SKM-1 treated with dmso at 0.1 percent for 144 hours (cell line): ENCODE measurements around the gene RAMP2.
"Not testable (repeated sequence)": the region's sequence is repeated elsewhere in the genome, so short reads cannot be mapped to it uniquely, and the experiment has no call there.

ENCODE experiments used
- DNase-seq: peaks from one replicate; lab custom pipeline; 2025; ENCODE audit not compliant: unreplicated experiment; lab: John Stamatoyannopoulos, UW

The RAMP2 gene

DNA sequence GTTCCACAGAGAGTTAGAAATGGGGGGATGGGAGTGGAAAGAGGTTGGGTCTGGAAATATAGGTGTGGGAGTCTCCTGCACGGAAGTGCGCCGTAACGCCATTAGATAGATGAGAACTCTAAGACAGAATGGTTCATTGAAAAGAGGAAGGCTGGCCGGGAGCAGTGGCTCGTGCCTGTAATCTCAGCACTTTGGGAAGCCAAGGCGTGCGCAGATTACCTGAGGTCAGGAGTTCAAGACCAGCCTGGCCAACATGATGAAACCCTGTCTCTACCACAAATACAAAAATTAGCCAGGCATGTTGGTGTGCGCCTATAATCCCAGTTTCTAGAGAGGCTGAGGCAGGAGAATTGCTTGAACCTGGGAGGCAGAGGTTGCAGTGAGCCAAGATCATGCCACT is 7.0 kb downstream of the RAMP2 start:
- DNase-seq = not testable (repeated sequence)

DNA sequence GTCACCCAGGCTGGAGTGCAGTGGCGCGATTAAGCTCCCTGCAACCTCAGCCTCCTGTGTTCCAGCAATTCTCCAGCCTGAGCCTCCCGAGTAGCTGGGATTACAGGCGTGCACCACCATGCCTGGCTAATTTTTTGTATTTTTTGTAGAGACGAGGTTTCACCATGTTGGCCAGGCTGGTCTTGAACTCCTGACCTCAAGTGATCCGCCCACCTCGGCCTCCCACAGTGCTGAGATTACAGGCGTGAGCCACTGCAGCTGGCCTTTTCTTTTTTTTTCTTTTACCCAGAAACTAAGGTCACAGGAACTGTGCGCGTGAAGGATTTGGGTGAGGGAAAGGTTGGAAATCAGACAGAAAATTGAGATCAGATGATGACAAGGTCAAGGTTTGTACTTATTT is 8.9 kb downstream of the RAMP2 start:
- DNase-seq = not testable (repeated sequence)

DNA sequence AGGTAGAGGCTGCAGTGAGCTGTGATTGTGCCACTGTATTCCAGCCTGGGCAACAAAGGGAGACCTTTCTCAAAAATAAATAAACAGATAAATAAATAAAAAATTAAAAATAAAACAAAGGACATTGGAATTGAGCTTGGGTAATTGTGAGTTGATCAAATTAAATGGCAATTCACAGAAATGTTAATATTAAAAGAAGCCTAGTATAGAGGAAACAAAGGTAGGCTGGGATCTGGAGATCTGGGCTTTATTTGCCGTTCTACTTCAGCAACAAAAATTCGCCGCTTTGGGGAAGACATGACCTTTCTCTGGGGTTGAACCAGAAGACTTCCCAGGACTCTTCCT is 11.9 kb downstream of the RAMP2 start:
- DNase-seq = no peak

- peak; percentile 66 for DNase-seq
Observed at GRCh38 chr17:42773290-42774035, 12.4 kb downstream of the RAMP2 start, which contains the start of gene VPS25. Gene VPS25 (plus strand): TSS chr17:42773449. CDS start chr17:42773476, 27 bp downstream.

GRCh38 chr17:42774066-42774745 is 13.2 kb downstream of the RAMP2 start:
- DNase-seq = no peak

GRCh38 chr17:42775534-42776098 is 14.6 kb downstream of the RAMP2 start:
- peak; percentile 88 for DNase-seq

- DNase-seq = no peak
Observed at GRCh38 chr17:42778570-42778969, 17.5 kb downstream of the RAMP2 start.

DNA sequence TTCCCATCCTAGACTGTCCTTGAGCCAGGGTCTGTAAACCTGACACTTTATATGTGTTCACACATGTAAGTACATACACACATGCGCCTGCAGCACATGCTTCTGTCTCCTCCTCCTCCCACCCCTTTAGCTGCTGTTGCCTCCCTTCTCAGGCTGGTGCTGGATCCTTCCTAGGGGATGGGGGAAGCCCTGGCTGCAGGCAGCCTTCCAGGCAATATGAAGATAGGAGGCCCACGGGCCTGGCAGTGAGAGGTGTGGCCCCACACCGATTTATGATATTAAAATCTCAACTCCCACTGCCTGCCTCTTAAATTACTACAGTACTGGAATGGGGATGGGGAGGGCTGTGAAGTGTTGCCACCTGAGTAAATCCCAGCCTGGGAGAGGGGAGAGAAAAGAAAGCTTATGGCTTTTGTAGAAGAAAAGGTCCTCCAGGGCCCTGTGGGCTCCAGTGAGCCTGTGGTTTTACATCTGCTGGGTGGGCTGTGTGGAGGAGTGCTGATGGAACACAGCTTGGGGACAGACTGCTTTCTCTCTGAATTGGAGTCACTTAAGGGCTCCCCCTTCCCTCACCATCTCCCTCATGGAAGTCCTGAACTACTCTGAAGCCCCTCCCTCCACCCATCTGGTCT is 18.4 kb downstream of the RAMP2 start:
- DNase-seq = no peak

DNA sequence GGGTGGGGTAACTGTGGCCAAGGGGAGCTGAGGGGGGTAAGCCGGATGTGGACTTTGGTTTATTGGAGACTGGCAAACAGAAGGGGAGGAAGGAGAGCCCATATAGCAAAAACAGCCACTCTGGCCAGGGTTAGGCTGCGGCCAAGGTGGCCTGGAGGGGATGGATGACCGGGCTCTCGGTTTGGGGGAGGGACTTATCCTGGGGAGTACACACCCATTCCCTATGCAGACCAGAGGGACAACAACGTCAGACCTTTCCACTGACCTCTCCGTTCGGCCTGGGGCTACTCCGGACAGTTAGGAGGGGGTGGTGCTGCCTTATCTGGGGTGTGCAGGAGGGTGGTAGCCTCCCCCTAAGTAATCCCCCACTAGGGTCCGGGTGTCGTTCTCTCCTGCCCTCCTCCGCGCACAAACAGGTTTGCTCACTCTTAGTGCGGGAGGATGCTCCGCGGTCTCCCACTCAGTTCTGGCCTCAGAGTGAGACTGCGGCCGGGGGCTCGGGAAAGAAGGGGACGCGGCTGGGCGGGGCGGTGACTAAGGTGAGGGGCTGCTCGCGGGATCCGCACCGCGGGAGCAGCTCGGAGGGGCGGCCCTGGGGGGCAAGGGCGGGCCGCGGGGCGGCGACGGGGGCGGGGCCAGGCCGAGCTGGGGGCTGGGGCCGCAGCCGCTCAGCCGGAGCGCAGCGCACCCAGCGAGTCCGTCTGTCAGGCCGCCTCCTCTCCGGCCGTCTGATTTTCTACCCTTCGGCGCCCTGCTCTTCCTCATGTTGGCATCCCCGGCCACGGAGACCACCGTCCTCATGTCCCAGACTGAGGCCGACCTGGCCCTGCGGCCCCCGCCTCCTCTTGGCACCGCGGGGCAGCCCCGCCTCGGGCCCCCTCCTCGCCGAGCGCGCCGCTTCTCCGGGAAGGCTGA is 19.2 kb downstream of the RAMP2 start, which contains the start of gene WNK4:
Gene WNK4 (plus strand): TSS at position 675 of the 915 bp plus-strand sequence. CDS start 89 bp downstream, at position 764.
- no peak for DNase-seq

- DNase-seq = no peak
Observed at GRCh38 chr17:42780851-42781638, 20.0 kb downstream of the RAMP2 start.

- no peak for DNase-seq
Observed at GRCh38 chr17:42781639-42782165, 20.7 kb downstream of the RAMP2 start.

DNA sequence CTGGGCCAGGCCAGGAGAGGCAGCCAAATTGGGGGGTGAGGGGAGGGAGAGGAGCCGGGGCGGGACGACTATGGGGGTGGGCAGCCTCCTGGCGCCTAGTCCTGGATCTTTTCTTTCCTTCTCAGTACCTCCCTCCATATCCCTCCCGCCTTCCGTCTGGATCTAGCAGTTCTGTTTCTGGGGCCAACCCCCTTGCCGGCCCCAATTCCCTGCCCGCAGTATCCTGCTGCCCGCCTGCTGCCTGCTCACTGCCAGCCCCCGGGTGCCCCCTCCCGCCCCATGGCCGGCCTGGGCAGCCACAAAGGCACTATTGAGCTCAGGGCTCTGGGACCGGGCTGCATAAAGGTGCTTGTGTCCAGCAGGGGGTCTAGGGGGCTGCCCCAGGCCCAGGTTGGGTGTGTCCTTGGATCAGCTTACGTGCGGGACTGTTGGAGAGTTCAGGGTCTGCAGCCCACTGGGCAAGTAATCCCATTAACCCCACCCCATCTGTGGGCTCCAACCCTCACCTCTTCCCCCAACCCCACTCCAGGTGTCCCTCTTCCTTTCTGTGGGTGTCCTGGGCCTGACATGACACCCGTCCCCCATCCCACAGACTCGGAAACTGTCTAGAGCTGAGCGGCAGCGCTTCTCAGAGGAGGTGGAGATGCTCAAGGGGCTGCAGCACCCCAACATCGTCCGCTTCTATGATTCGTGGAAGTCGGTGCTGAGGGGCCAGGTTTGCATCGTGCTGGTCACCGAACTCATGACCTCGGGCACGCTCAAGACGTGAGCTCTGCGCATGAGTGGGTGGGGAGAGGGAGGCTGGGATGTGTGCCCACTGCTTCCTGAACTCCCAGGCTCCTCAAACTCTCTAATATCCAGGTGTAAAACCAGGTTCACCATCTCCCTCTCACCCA is 21.4 kb downstream of the RAMP2 start:
- DNase-seq = no peak

DNA sequence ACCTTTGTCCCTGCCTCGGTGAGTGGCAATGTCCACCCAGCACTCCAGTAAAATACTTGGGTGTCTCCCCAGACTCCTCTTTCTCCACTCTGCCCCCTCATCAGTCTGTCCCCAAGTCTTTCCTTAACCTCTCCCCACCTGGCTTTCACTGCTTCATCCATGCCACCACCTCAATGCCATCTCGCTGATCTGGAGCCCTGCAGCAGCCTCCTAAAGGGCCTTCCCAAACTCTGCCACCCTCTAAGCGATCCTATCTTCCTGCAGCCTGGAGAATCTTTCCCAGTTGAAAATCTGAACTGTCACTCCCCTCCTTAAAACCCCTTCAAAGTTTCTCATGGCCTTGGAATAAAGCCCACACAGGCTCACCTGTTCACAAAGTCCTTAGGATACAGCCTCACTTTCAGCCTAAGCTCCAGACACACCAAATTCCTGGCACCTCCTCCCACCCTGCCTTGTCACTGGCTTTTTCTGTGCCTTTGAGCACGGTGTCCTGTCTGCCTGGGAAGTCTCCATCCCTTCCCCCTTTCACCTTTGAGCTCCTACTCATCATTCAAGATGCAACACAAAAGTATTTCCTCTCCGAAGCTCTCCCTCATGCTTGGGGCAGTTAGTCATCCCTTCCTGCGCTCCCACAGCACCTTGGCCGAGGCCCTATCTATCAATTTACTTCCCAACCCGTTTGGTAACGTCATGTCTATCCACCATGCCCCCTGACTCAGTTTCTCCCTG is 22.2 kb downstream of the RAMP2 start:
- DNase-seq = no peak

GRCh38 chr17:42783791-42784138 is 22.7 kb downstream of the RAMP2 start:
- DNase-seq = no peak

GRCh38 chr17:42784409-42784808 is 23.4 kb downstream of the RAMP2 start:
- DNase-seq = no peak

GRCh38 chr17:42784811-42785592 is 24.0 kb downstream of the RAMP2 start:
- no peak for DNase-seq

- no peak for DNase-seq
Observed at GRCh38 chr17:42787266-42787665, 26.2 kb downstream of the RAMP2 start.
